Nephron (organoid): ENCODE data around the gene DNAJB12.
A peak's percentile ranks its signal among the peaks of the same experiment; 100 is the strongest.
"Not testable (repeated sequence)": the region's sequence is repeated elsewhere in the genome, so short reads cannot be mapped to it uniquely, and the experiment has no call there.

Source experiments
- H3K27ac Mint-ChIP-seq, 3 experiments: 2 replicates each; pipeline ENCODE4 v1.8.0; 2020; ENCODE audit warnings: mixed read lengths in 3 of 3, mild to moderate bottlenecking in 2 of 3, moderate library complexity in 1 of 3
- H3K27me3 Mint-ChIP-seq: 2 replicates; pipeline ENCODE4 v1.8.0; 2021; ENCODE audit warnings: low read depth, mild to moderate bottlenecking, moderate library complexity, mixed read lengths
- H3K36me3 Mint-ChIP-seq: 2 replicates; pipeline ENCODE4 v1.8.0; 2020; ENCODE audit warnings: low read depth, mixed read lengths
- H3K4me1 Mint-ChIP-seq: 2 replicates; pipeline ENCODE4 v1.8.0; 2020; ENCODE audit warnings: mixed read lengths
- H3K4me3 Mint-ChIP-seq, 3 experiments: 2 replicates each; pipeline ENCODE4 v1.8.0; 2020; ENCODE audit warnings: mild to moderate bottlenecking in 3 of 3, mixed read lengths in 3 of 3, moderate library complexity in 2 of 3
- H3K9me3 Mint-ChIP-seq: 2 replicates; pipeline ENCODE4 v1.8.0; 2020; ENCODE audit warnings: mixed read lengths
- CTCF ChIP-seq, 3 experiments: fragments of 200-600 bp; sonication (generic); IDR thresholded peaks; one replicate each; pipeline ENCODE4 v1.5.0; 2021; ENCODE audit warnings: antibody characterized with exemption in 3 of 3; ENCODE audit not compliant: unreplicated experiment in 3 of 3

Gene DNAJB12

GRCh38 chr10:72309290-72310240 lies 45.2 kb downstream of the DNAJB12 start:
- Mint-ChIP-seq H3K9me3 (no peaks in the 10 kb centered on the region), H3K27me3 (peaks cover 5% of the 10 kb centered on the region), H3K4me1 (peaks cover 47% of the 10 kb centered on the region), H3K4me3 (no peak overlapping the region), H3K27ac (peak overlapping the region; percentile 13 to 52 (median 32)), H3K36me3 (no peaks in the 10 kb centered on the region)
- no peak for TF ChIP-seq CTCF (IDR thresholded peaks at IDR 0.05; ENCODE audit: unreplicated experiment in 3 of 3)

GRCh38 chr10:72308320-72308987 lies 46.3 kb downstream of the DNAJB12 start:
- Mint-ChIP-seq H3K27me3 (peaks cover 5% of the 10 kb centered on the region), H3K4me1 (peaks cover 47% of the 10 kb centered on the region), H3K27ac (peak overlapping the region; percentile 32 to 88 (median 66)), H3K9me3 (no peaks in the 10 kb centered on the region), H3K36me3 (no peaks in the 10 kb centered on the region), H3K4me3 (no peak overlapping the region)
- TF ChIP-seq CTCF (IDR thresholded peaks at IDR 0.05; ENCODE audit: unreplicated experiment in 3 of 3): no peak

GRCh38 chr10:72307711-72308110 lies 47.0 kb downstream of the DNAJB12 start:
- H3K4me3 Mint-ChIP-seq, H3K36me3 Mint-ChIP-seq, H3K27me3 Mint-ChIP-seq, H3K9me3 Mint-ChIP-seq: not testable (repeated sequence)
- peaks cover 44% of the 10 kb centered on the region for H3K4me1 Mint-ChIP-seq
- H3K27ac Mint-ChIP-seq: peak overlapping the region in 2 of 3 experiments; percentile 32 to 88

GRCh38 chr10:72306215-72306760 lies 48.4 kb downstream of the DNAJB12 start:
- Mint-ChIP-seq H3K4me1 (peaks cover 39% of the 10 kb centered on the region), H3K4me3 (no peak overlapping the region), H3K36me3 (no peaks in the 10 kb centered on the region), H3K27ac (no peak overlapping the region), H3K27me3 (peaks cover 5% of the 10 kb centered on the region), H3K9me3 (no peaks in the 10 kb centered on the region)
- no peak for TF ChIP-seq CTCF (IDR thresholded peaks at IDR 0.05; ENCODE audit: unreplicated experiment in 3 of 3)

GRCh38 chr10:72303424-72304128 lies 51.1 kb downstream of the DNAJB12 start:
- TF ChIP-seq CTCF (IDR thresholded peaks at IDR 0.05; ENCODE audit: unreplicated experiment in 3 of 3): no peak
- H3K4me3 Mint-ChIP-seq: no peak overlapping the region
- H3K4me1 Mint-ChIP-seq: peaks cover 16% of the 10 kb centered on the region
- H3K27me3 Mint-ChIP-seq: peaks cover under 1% of the 10 kb centered on the region
- peaks cover 3% of the 10 kb centered on the region for H3K9me3 Mint-ChIP-seq
- no peaks in the 10 kb centered on the region for H3K36me3 Mint-ChIP-seq
- no peak overlapping the region for H3K27ac Mint-ChIP-seq
